Measurements from ENCODE around the gene DCD. TPM values are rescaled to one million over a fixed set of nuclear protein-coding genes. Genes with fewer than 3 reads are reported as not detected.
"Not testable (repeated sequence)": the region's sequence is repeated elsewhere in the genome, so short reads cannot be mapped to it uniquely, and the experiment has no call there.

Gene DCD
- total and polyA plus RNA-seq, 9 donors = not detected

GRCh38 chr12:54680374-54680773 is 32.2 kb upstream of the DCD start:
- intact Hi-C loops (cut with DNase I) = no loop called here
- no peak for DNase-seq
- 59 to 66% (median 59%) methylated on average over 3 of the region's 3 CpGs for WGBS, 3 donors
- H3K4me3 ChIP-seq = no peak overlapping the region
- H3K36me3 ChIP-seq = no peaks in the 10 kb centered on the region
- no peak overlapping the region for H3K27ac ChIP-seq
- no peaks in the 10 kb centered on the region for H3K9me3 ChIP-seq
- TF ChIP-seq POLR2A (IDR thresholded peaks at IDR 0.05) (no peak), CTCF (IDR thresholded peaks at IDR 0.05) (no peak), EP300 (IDR thresholded peaks at IDR 0.05) (no peak)
- no peaks in the 10 kb centered on the region for H3K27me3 ChIP-seq
- no peaks in the 10 kb centered on the region for H3K4me1 ChIP-seq (ENCODE audit: insufficient read depth)

GRCh38 chr12:54678131-54678530 is 30.0 kb upstream of the DCD start:
- DNase-seq = no peak
- no peak overlapping the region for H3K27ac ChIP-seq
- no peak overlapping the region for H3K4me3 ChIP-seq
- no peaks in the 10 kb centered on the region for H3K27me3 ChIP-seq
- no peaks in the 10 kb centered on the region for H3K9me3 ChIP-seq
- intact Hi-C loops (cut with DNase I) = loop anchor here in 1 of 4 donors (5.0 kb wide), 1 partner anchor 541 kb away; no protein-coding TSS in a partner anchor
- WGBS, 3 donors = 73 to 83% (median 77%) methylated on average over 5 of the region's 5 CpGs
- H3K4me1 ChIP-seq (ENCODE audit: insufficient read depth) = no peaks in the 10 kb centered on the region
- TF ChIP-seq EP300 (IDR thresholded peaks at IDR 0.05) = no peak
- no peak for TF ChIP-seq POLR2A (IDR thresholded peaks at IDR 0.05)
- TF ChIP-seq CTCF (IDR thresholded peaks at IDR 0.05) = no peak
- H3K36me3 ChIP-seq = no peaks in the 10 kb centered on the region

- no peaks in the 10 kb centered on the region for H3K4me1 ChIP-seq (ENCODE audit: insufficient read depth)
- no peaks in the 10 kb centered on the region for H3K36me3 ChIP-seq
- 74 to 86% (median 81%) methylated on average over 5 of the region's 5 CpGs for WGBS, 3 donors
- no peak for TF ChIP-seq POLR2A (IDR thresholded peaks at IDR 0.05)
- no peak for TF ChIP-seq EP300 (IDR thresholded peaks at IDR 0.05)
- no peak for DNase-seq
- H3K27ac ChIP-seq = no peak overlapping the region
- H3K9me3 ChIP-seq = no peaks in the 10 kb centered on the region
- H3K4me3 ChIP-seq = no peak overlapping the region
- no peaks in the 10 kb centered on the region for H3K27me3 ChIP-seq
- intact Hi-C loops (cut with DNase I) = loop anchor here in 1 of 4 donors (10.0 kb wide), 1 partner anchor 947 kb away; no protein-coding TSS in a partner anchor
These were observed 19.8 kb upstream of the DCD start for GRCh38 chr12:54667945-54668344.

GRCh38 chr12:54666008-54666407 is 17.8 kb upstream of the DCD start:
- H3K4me3 ChIP-seq = no peak overlapping the region

GRCh38 chr12:54665022-54665635 is 17.0 kb upstream of the DCD start:
- H3K27ac ChIP-seq; DNase-seq; H3K4me1 ChIP-seq (ENCODE audit: insufficient read depth); H3K27me3 ChIP-seq; H3K4me3 ChIP-seq; H3K36me3 ChIP-seq; H3K9me3 ChIP-seq: not testable (repeated sequence)
- intact Hi-C loops (cut with DNase I) = loop anchor here in 1 of 4 donors (10.0 kb wide), 1 partner anchor 950 kb away; no protein-coding TSS in a partner anchor
- 63 to 77% (median 64%) methylated on average over 3 of the region's 3 CpGs for WGBS, 3 donors

More at GRCh38 chr12:54666008-54666407, 17.8 kb upstream of the DCD start:
- no peaks in the 10 kb centered on the region for H3K36me3 ChIP-seq
- no peaks in the 10 kb centered on the region for H3K27me3 ChIP-seq
- H3K9me3 ChIP-seq = no peaks in the 10 kb centered on the region
- no peak for DNase-seq
- H3K4me1 ChIP-seq (ENCODE audit: insufficient read depth) = no peaks in the 10 kb centered on the region
- H3K27ac ChIP-seq = no peak overlapping the region
- intact Hi-C loops (cut with DNase I) = loop anchor here in 1 of 4 donors (10.0 kb wide), 1 partner anchor 949 kb away; no protein-coding TSS in a partner anchor
- TF ChIP-seq EP300 (IDR thresholded peaks at IDR 0.05) (no peak), CTCF (IDR thresholded peaks at IDR 0.05) (no peak), POLR2A (IDR thresholded peaks at IDR 0.05) (no peak)
- 78 to 83% (median 80%) methylated on average over 3 of the region's 3 CpGs for WGBS, 3 donors
